BLaER1 treated with 17β-estradiol and CSF1 and Interleukin-3, amounts not matched to agents 10 nM and 100 nM (cell line): ENCODE data around the gene PSMA6.

Source experiments
- H3K27ac ChIP-seq, 11 experiments: shearing (Covaris generic); formaldehyde crosslinking; 2 replicates each; pipeline ENCODE4 v1.8.1; 2022
- H3K27me3 ChIP-seq, 11 experiments: shearing (Covaris generic); formaldehyde crosslinking; 2 replicates each; pipeline ENCODE4 v1.8.1; 2022
- H3K36me3 ChIP-seq, 11 experiments: shearing (Covaris generic); formaldehyde crosslinking; 2 replicates each; pipeline ENCODE4 v1.8.1; 2022
- H3K4me1 ChIP-seq, 10 experiments: shearing (Covaris generic); formaldehyde crosslinking; 2 replicates each; pipeline ENCODE4 v1.8.1; 2022
- H3K4me2 ChIP-seq, 11 experiments: shearing (Covaris generic); formaldehyde crosslinking; 2 replicates each; pipeline ENCODE4 v1.8.1; 2022
- H3K4me3 ChIP-seq, 10 experiments: shearing (Covaris generic); formaldehyde crosslinking; 2 replicates each; pipeline ENCODE4 v1.8.1; 2022
- H3K9ac ChIP-seq, 11 experiments: shearing (Covaris generic); formaldehyde crosslinking; 2 replicates each; pipeline ENCODE4 v1.8.1; 2022
- H3K9me3 ChIP-seq, 11 experiments: shearing (Covaris generic); formaldehyde crosslinking; replicated peaks in 1 of 11; 2 replicates each; pipeline ENCODE4 v1.8.1; 2022
- H4K20me1 ChIP-seq, 11 experiments: shearing (Covaris generic); formaldehyde crosslinking; 2 replicates each; pipeline ENCODE4 v1.8.1; 2022
- Cebpa-rat ChIP-seq, 11 experiments: shearing (Covaris generic); IDR thresholded peaks; 2 replicates each; pipeline ENCODE4 v1.8.1; 2022

PSMA6 gene

DNA sequence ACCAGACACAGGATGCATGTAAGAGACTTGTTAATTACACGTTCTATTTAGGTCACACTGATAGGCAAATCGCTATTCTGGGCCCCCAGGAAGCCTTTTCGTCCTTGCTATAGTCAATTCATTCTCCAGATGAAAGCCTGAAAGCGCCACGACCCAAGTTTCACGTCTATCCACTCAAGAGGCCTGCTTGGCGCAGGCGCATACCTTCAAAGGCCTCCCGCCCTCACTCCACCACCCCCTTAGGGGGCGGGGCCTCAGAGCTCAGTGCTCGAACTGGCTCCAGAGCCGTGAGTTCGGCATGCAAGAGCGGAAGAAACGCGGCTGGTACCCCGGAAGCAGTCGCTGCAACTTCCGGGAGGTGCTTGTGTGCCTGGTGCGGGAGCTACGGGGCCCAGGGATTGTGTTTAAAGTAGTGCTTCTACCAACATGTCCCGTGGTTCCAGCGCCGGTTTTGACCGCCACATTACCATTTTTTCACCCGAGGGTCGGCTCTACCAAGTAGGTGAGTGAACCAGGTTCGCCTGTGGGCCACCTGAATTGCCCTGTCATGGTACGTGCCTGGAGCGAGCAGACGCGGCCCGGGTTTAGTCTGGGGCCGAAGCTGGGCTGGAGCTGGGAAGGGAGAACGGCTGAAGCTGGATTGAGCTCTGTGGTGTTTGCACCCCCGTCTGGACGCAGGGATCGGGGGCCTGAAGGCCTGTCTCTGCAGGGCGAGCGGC, at the start of gene PSMA6:
PSMA6 (plus strand) TSS at position 332 of the 719 bp plus-strand sequence; CDS start at position 427, 95 bp downstream.
- Histone ChIP-seq H3K36me3 (peaks cover 0 to 41% (median 26%) of the 10 kb centered on the region in 11 experiments; a peak in 12 of 22 replicates), H3K27me3 (no peaks in the 10 kb centered on the region), H3K9me3 (no peaks in the 10 kb centered on the region), H3K4me2 (peak within 1 kb of the TSS; percentile 84 to 98 (median 95)), H3K4me3 (peak within 1 kb of the TSS; percentile 69 to 95 (median 90)), H3K9ac (peak within 1 kb of the TSS; percentile 90 to 98 (median 95)), H3K4me1 (peaks cover 61 to 69% (median 64%) of the 10 kb centered on the region in 10 experiments), H4K20me1 (peaks cover 5 to 35% (median 29%) of the 10 kb centered on the region in 11 experiments; a peak in 21 of 22 replicates), H3K27ac (peak within 1 kb of the TSS; percentile 79 to 99 (median 96))
- TF ChIP-seq Cebpa-rat (IDR thresholded peaks at IDR 0.05) = peak in 1 of 11 experiments; percentile 45; a peak in 1 of 22 replicates

GRCh38 chr14:35242599-35243311, 49.4 kb upstream of the PSMA6 start:
- no peaks in the 10 kb centered on the region for H3K27me3 ChIP-seq
- no peak for TF ChIP-seq Cebpa-rat (IDR thresholded peaks at IDR 0.05)
- peaks cover 0 to 4% (median 0%) of the 10 kb centered on the region in 11 experiments; a peak in 1 of 22 replicates for H4K20me1 ChIP-seq
- no peak overlapping the region for H3K4me2 ChIP-seq
- no peak overlapping the region for H3K27ac ChIP-seq
- no peaks in the 10 kb centered on the region for H3K9me3 ChIP-seq
- H3K9ac ChIP-seq = no peak overlapping the region
- H3K36me3 ChIP-seq = peaks cover 0 to 36% (median 7%) of the 10 kb centered on the region in 11 experiments; a peak in 8 of 22 replicates
- H3K4me1 ChIP-seq = peaks cover 0 to 11% (median 3%) of the 10 kb centered on the region in 10 experiments; a peak in 3 of 20 replicates
- no peak overlapping the region for H3K4me3 ChIP-seq

DNA sequence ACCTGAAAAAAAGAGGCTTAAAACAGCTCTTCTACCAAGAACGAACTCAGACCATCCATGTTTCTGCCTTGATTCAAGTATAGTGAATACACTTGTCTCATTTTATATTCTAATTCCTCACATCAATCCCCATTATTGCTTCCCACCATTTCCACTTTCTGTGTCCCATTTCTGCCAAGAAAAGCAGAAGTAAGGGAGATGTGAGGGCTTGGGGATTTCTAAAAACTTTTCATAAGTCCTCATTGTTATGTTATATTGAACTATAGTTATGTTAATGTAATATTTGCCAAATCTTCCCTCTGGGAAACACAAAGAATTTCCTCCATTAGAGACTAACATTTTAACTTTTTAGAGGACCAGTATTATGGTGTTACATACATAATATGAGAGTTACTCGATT, 48.2 kb upstream of the PSMA6 start:
- Histone ChIP-seq H3K27me3 (no peaks in the 10 kb centered on the region), H3K9ac (no peak overlapping the region), H4K20me1 (peaks cover 0 to 4% (median 0%) of the 10 kb centered on the region in 11 experiments; a peak in 1 of 22 replicates), H3K36me3 (peaks cover 0 to 38% (median 8%) of the 10 kb centered on the region in 11 experiments; a peak in 10 of 22 replicates), H3K4me3 (no peak overlapping the region), H3K4me1 (peaks cover 0 to 11% (median 2%) of the 10 kb centered on the region in 10 experiments; a peak in 3 of 20 replicates), H3K9me3 (no peaks in the 10 kb centered on the region), H3K27ac (no peak overlapping the region), H3K4me2 (no peak overlapping the region)
- no peak for TF ChIP-seq Cebpa-rat (IDR thresholded peaks at IDR 0.05)

DNA sequence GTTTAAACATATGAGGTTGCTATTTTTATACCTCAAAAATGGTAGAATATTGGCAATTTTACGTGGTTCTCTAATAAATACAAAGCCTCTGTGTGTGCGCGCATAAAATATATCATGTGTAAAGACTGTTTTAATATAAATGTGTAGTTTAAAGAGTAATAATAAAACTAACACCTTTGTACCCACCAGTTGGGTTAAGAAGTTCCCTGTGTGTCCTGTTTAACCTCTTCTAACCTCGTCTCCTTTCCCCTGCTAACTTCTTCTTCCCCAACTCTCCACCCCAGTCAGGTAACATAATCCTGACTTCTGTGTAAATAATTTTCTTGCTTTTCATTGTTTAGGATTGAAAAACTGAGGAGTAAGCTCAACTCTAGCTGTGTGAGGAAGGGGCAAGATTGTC, 47.6 kb upstream of the PSMA6 start:
- H3K27me3 ChIP-seq = no peaks in the 10 kb centered on the region
- TF ChIP-seq Cebpa-rat (IDR thresholded peaks at IDR 0.05) = no peak
- no peak overlapping the region for H3K9ac ChIP-seq
- no peaks in the 10 kb centered on the region for H3K9me3 ChIP-seq
- peaks cover 0 to 40% (median 12%) of the 10 kb centered on the region in 11 experiments; a peak in 8 of 22 replicates for H3K36me3 ChIP-seq
- H3K27ac ChIP-seq = no peak overlapping the region
- H3K4me3 ChIP-seq = no peak overlapping the region
- H4K20me1 ChIP-seq = peaks cover 0 to 4% (median 0%) of the 10 kb centered on the region in 11 experiments; a peak in 1 of 22 replicates
- H3K4me2 ChIP-seq = no peak overlapping the region
- peaks cover 0 to 11% (median 0%) of the 10 kb centered on the region in 10 experiments; a peak in 2 of 20 replicates for H3K4me1 ChIP-seq

DNA sequence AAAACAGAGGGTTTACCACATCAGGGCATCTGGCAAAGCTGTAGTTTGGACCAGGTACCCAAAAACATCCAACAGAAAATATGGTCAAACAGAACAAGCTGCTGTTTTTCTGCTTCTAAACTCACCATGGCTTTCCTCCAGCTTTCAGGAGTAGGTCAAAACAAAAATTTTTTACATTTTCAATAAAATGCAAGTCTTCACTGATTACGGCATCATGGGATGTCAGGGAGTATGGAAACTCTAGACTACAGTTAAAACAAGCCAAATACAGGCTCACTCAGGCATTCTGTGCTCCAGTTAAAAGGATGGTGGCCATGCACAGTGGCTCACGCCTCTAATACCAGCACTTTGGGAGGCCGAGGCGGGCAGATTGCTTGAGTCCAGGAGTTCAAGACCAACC, 47.1 kb upstream of the PSMA6 start:
- Histone ChIP-seq H3K9ac (no peak overlapping the region), H3K27ac (no peak overlapping the region), H3K27me3 (no peaks in the 10 kb centered on the region), H3K36me3 (peaks cover 0 to 39% (median 12%) of the 10 kb centered on the region in 11 experiments; a peak in 9 of 22 replicates), H4K20me1 (peaks cover 0 to 4% (median 0%) of the 10 kb centered on the region in 11 experiments; a peak in 1 of 22 replicates), H3K4me1 (peaks cover 0 to 11% (median 0%) of the 10 kb centered on the region in 10 experiments; a peak in 2 of 20 replicates), H3K9me3 (no peaks in the 10 kb centered on the region), H3K4me3 (no peak overlapping the region), H3K4me2 (no peak overlapping the region)
- no peak for TF ChIP-seq Cebpa-rat (IDR thresholded peaks at IDR 0.05)

- peaks cover 0 to 4% (median 0%) of the 10 kb centered on the region in 11 experiments; a peak in 1 of 22 replicates for H4K20me1 ChIP-seq
- TF ChIP-seq Cebpa-rat (IDR thresholded peaks at IDR 0.05) = no peak
- H3K4me3 ChIP-seq = no peak overlapping the region
- no peaks in the 10 kb centered on the region for H3K27me3 ChIP-seq
- peaks cover 0 to 8% (median 0%) of the 10 kb centered on the region in 10 experiments; a peak in 1 of 20 replicates for H3K4me1 ChIP-seq
- no peak overlapping the region for H3K27ac ChIP-seq
- H3K4me2 ChIP-seq = no peak overlapping the region
- no peak overlapping the region for H3K9ac ChIP-seq
- H3K36me3 ChIP-seq = peaks cover 0 to 55% (median 13%) of the 10 kb centered on the region in 11 experiments; a peak in 11 of 22 replicates
- peaks cover 0 to 3% (median 0%) of the 10 kb centered on the region in 11 experiments; a peak in 1 of 22 replicates for H3K9me3 ChIP-seq
Observed at GRCh38 chr14:35247777-35248475, 44.3 kb upstream of the PSMA6 start.

- Histone ChIP-seq H3K9me3 (peaks cover 0 to 3% (median 0%) of the 10 kb centered on the region in 11 experiments; a peak in 1 of 22 replicates), H3K4me3 (no peak overlapping the region), H3K27ac (no peak overlapping the region), H4K20me1 (peaks cover 0 to 4% (median 0%) of the 10 kb centered on the region in 11 experiments; a peak in 1 of 22 replicates), H3K27me3 (no peaks in the 10 kb centered on the region), H3K36me3 (peaks cover 0 to 55% (median 13%) of the 10 kb centered on the region in 11 experiments; a peak in 11 of 22 replicates), H3K4me2 (no peak overlapping the region), H3K4me1 (peaks cover 0 to 8% (median 0%) of the 10 kb centered on the region in 10 experiments; a peak in 3 of 20 replicates), H3K9ac (no peak overlapping the region)
- no peak for TF ChIP-seq Cebpa-rat (IDR thresholded peaks at IDR 0.05)
Observed at GRCh38 chr14:35248476-35248788, 43.8 kb upstream of the PSMA6 start.

- Histone ChIP-seq H3K9me3 (peaks cover 0 to 3% (median 0%) of the 10 kb centered on the region in 11 experiments; a peak in 1 of 22 replicates), H3K36me3 (peaks cover 0 to 46% (median 7%) of the 10 kb centered on the region in 11 experiments; a peak in 10 of 22 replicates), H4K20me1 (no peaks in the 10 kb centered on the region), H3K27me3 (no peaks in the 10 kb centered on the region), H3K4me2 (no peak overlapping the region), H3K4me3 (no peak overlapping the region), H3K27ac (no peak overlapping the region), H3K9ac (no peak overlapping the region), H3K4me1 (peaks cover 8 to 22% (median 12%) of the 10 kb centered on the region in 10 experiments; a peak in 18 of 20 replicates)
- no peak for TF ChIP-seq Cebpa-rat (IDR thresholded peaks at IDR 0.05)
Observed at GRCh38 chr14:35250319-35250718, 41.9 kb upstream of the PSMA6 start.
